Choroid plexus epithelial cell (primary cell): Measurements from ENCODE around the gene ASXL3.

Experiments used
- DNase-seq: peaks from one replicate; pipeline ENCODE4 v3.0.0-alpha.2; 2010; ENCODE audit warnings: low read depth
- H3K4me3 ChIP-seq: 2 replicates; pipeline ENCODE4 v1.5.1; 2011; ENCODE audit warnings: low read depth, mild to moderate bottlenecking, control low read depth, low read length, moderate library complexity
- CTCF ChIP-seq: conservative IDR thresholded peaks from 2 replicates; pipeline ENCODE4 v1.5.1; 2011; ENCODE audit warnings: low read depth, mild to moderate bottlenecking, control low read depth, inconsistent platforms, low read length, moderate library complexity

The ASXL3 gene

DNA sequence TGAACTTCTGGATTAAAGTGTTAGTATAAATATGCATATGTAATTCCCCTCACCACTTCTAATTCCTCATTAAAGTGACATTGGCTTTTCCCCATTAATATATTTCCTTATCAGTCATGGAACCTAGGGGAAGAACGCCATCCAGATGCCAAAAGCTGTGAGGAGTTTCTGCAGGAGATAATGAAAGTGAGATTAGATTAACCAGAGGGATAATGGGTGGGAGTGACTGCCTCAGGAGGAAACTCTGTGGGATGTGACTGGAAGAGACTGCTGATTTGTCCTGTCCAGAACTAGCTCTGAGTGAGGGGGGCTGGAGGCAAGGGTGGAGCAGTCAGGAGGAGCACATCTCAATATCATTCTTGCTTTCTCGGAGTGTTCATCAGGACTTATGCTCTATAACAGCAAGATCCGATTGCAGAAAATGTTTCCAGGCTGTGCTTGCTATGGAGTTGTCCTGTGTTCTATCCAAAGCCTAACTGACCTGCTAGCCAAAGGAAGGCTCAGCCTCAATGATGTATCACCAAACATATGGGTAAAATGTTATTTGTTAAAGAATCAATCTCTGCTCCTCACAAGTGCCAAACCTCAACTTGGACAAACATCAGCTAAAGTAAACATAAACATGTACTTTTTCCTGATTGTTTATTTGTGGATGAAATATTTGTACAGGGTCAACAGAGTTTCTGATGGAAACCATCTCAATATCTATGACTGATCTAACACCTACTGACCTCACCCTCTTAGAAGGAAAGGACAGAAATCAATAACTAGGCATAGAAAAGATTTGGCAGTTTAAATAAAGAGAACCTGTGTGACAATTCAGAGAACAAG, 118.5 kb downstream of the ASXL3 start:
- H3K4me3 ChIP-seq = no peak overlapping the region
- DNase-seq = no peak
- no peak for TF ChIP-seq CTCF

GRCh38 chr18:33697498-33697897, 119.5 kb downstream of the ASXL3 start:
- no peak for DNase-seq
- TF ChIP-seq CTCF = no peak

GRCh38 chr18:33699372-33699771, 121.4 kb downstream of the ASXL3 start:
- no peak for DNase-seq
- no peak for TF ChIP-seq CTCF

More at GRCh38 chr18:33697498-33697897, 119.5 kb downstream of the ASXL3 start:
- no peak overlapping the region for H3K4me3 ChIP-seq

GRCh38 chr18:33700513-33700976, 122.5 kb downstream of the ASXL3 start:
- TF ChIP-seq CTCF = no peak
- no peak overlapping the region for H3K4me3 ChIP-seq
- no peak for DNase-seq

More at GRCh38 chr18:33699372-33699771, 121.4 kb downstream of the ASXL3 start:
- no peak overlapping the region for H3K4me3 ChIP-seq

DNA sequence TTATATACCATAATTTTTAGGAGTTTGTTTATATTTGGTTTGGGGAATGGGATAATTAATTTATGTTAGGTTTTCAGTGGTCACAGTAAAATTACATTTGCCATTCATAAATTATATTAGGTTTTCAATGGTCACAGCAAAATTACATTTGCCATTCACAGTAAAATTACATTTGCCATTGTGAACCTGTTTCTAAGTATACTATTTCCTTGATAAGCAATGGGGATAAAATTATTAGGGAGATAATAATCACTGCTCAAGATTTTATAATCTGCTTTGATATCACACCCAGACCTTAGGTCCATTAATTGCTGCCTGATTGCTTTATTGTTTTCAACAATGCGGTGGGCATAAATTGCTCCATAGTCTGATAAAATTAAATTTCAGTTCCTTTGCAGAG, 124.6 kb downstream of the ASXL3 start:
- DNase-seq = no peak
- no peak for TF ChIP-seq CTCF
- H3K4me3 ChIP-seq = no peak overlapping the region

DNA sequence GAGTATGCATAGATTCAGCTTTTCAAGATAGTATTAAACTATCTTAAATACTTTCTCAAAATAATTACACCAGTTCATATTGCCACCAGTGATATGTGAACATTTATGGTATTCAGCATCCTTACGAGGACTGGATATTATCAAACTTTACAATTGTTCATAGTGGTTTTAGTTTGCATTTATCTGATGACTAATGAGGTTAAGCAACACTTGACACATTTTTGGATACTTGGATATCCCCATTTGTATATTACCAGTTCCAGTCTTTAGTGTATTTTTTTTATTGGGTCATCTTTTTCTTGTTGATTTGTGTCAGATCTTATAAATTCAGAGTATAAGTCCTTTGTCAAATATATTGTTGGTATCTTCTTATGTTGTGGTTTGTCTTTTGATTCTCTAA, 128.4 kb downstream of the ASXL3 start:
- DNase-seq = no peak
- H3K4me3 ChIP-seq = no peak overlapping the region

More for the DNA sequence above, 128.4 kb downstream of the ASXL3 start:
- no peak for TF ChIP-seq CTCF
